ENCODE results near the gene PSMB3. TPM values are rescaled to one million over a fixed set of nuclear protein-coding genes. Genes with fewer than 3 reads are reported as not detected.

The PSMB3 gene
- total RNA-seq, 1 experiment from 2014 or later = 479 TPM

DNA sequence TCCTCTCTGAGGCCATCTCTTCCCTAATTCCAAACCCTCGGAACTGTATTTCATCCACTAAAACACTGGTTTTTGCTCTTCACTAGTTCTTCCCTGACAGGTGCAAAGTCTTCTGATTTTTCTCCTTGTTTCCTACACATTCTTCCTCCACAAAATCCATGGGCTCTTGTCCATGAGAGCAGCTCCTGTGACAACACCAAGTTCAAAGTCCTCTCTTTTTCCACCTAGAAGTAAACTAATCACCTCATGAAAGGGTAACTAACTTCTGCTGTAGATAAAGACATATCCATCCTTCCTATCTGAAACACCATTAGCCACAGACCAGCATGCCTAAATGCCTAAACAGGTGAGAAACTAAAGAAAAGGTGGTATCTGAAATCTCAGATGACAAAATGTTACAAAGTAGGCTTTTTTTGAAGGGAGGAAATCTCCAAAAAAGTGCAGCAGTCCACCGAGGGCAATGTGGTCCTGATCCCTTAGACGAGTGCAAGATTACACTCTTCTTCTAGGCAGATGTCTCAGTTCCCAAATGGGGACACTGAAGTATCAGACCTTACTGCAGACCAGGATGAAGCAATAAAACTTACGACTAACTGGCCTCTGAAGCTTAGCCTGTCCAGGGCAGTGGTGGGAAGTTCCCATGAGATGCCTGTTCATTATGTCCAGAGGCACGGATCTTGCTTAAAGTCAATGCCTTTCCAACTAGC, 44.1 kb downstream of the PSMB3 start:
- DNase-seq (ENCODE audit: low read depth) = no peak

DNA sequence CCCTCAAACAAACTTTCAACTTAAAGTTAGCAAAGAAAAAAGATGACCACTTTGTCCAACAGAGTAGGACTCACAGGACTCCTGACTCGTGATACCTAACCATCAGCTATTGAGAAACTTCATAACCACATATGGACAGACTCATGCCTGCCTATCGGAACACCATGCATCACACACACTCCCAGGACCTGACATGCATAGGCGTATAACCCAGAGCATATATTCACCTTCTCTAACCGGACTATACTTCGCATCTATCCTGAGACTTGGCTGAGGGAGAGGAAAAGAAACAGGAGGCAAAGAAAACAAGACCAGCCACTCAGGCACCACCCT, 44.6 kb downstream of the PSMB3 start:
- DNase-seq (ENCODE audit: low read depth) = no peak

DNA sequence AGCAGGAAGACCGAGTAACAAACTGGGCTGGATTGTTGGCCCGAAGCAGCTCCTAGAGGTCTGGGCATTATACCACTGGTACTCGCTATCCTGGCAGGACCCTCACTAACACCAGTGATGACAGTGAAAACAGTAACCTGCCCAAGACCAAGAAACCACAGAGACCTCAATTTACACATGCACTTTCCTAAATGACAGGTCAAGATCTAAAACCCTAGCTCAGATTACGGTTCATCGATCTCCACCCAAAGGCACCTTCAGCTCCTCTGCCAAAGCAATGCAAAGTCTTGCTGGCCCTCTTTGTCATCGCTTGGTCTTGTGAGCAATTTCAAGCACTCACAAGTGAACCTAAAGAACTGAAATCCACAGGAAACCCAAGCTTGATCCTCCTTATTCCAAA, 45.3 kb downstream of the PSMB3 start:
- DNase-seq (ENCODE audit: low read depth) = no peak

DNA sequence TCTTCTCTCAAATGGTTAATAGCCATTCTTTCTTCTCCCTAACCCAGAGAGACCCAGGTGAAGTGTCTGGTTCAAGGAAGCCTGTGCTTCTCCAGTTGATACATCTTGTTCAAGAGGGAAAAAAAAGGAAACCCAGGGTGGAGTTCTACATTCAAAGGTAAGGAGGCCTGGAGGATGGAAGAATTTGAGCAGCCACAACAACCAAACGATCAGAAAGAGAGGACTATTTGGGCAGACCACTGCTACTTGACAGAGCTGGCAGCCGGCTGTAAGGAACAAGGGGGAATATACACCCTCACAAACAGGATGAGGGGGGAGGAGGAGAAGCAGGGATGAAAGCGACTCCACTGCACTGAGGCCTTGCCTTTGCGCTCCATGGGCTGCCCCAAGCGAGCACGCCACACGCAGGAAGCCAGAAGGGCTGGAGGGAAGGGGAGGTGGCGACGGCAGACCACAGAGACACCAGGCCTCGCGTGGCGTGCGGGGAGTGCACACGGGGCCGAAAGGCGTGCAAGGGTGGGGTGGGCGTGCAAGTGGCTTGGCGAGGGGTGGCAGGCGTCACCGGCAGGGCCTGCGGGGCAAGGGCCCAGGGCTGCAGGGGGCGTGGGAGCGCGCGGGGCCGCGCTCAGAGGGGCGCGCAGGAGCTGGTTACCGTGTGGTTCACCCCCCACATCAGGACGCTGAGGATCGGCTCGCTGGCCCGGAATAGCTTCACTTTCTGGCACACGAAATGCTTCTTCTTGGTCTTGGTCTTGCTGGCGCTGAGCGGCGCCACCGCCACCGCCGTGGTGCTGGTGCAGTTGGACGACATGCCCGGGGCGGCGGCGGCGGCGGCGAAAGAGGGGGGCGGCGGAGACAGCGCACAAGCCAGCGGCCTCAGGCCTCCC, 46.3 kb downstream of the PSMB3 start:
- DNase-seq (ENCODE audit: low read depth) = peak; percentile 62

DNA sequence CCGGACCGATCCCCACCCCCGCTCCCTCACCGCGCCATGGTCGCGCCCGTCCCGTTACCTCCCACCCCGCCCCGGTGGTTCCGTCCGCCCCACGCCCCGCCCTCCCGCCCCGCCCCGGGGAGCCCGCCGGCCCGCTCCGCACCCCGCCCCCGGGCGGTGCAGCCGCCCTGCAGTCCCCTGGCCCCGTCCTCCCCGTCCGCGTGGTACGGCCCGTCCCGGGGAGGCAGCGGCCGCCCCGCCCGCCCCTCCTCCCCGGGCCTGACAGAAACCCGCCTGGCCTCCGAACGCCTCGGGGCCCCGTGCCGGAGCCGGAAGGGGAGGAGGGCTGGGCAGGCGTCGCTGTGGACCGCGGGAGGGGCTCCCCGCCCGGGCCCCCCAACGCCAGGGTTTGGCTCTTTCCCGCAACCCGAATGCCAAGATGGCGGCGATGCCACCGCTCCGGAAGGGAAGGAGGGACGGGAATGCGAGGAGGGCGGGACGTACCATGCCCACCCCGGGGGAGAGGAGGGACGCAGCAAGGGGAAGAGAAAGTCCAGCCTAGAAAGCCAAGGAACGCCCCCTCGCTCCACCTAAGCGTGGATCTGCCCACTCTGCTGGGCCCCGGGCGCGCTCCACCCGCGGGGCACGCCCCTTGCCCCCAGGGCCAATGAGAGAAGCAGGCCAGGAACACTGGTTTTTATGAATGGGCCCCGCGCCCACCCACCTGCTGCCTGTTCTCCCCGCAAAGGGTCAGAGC, 47.1 kb downstream of the PSMB3 start, which contains the start of gene PIP4K2B:
TSS of gene PIP4K2B (minus strand) at position 56 of the 736 bp plus-strand sequence. CDS start 132 bp downstream, outside the sequence.
- DNase-seq (ENCODE audit: low read depth) = peak; percentile 97

DNA sequence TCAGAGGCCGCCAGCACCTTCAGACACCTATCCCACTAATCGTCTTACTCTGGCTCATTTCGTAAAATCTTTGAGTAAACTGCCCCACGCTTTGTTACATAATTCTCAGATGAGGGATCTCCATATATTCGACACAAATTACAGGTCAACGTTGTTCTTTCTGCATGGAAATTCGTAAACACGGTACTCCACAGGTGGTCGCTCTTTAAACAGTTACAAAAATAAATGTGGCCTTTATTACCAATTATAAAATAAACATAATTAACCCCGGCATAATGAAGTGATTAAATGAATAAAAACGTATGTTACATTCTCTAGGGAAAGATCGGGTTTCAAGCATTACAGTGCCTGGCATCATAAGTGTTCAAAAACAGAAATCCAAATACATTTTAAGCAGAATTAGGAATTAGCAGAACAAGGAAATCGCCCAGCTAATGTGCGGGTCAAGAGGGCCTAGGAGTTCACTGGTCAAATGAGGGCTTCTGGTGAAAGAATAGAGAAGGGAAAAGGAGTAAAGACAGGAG, 47.8 kb downstream of the PSMB3 start:
- DNase-seq (ENCODE audit: low read depth) = no peak

DNA sequence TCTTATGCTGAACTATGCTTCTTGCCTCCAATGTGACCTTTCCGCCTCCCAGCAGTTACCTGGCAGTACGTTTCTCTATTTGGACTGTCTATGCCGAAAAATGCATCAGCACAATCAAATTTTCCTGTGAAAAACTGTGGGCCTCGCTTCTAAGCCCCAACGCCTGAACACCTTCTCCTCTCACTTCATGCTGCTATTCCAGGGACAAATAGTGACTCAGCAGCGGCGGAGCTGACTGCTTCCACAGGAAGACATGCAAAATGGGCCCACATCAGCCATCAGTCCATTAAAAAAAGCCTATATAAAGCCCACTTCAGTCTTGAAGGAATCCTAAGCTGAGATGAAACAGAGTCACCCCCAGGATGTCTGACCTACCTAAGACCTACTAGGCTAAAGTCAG, 57.3 kb downstream of the PSMB3 start:
- DNase-seq (ENCODE audit: low read depth) = no peak

Other genes starting within 250 kb of the PSMB3 start
- gene SRCIN1, start 146.8 kb upstream of the PSMB3 start, total RNA-seq (2014; rRNA removed; shearing (Covaris generic)) = not detected in 2 replicates
- 1.7 and 1.8 TPM in 2 replicates for gene EPOP, start 77.8 kb upstream of the PSMB3 start, total RNA-seq (2014; rRNA removed; shearing (Covaris generic))
- gene MLLT6, start 47.5 kb upstream of the PSMB3 start, total RNA-seq (2014; rRNA removed; shearing (Covaris generic)) = 9.3 and 13.9 TPM in 2 replicates
- 6.0 and 6.9 TPM in 2 replicates for gene CISD3, start 22.4 kb upstream of the PSMB3 start, total RNA-seq (2014; rRNA removed; shearing (Covaris generic))
- 3.8 and 7.6 TPM in 2 replicates for gene PCGF2, start 4.4 kb upstream of the PSMB3 start, total RNA-seq (2014; rRNA removed; shearing (Covaris generic))
- gene PIP4K2B, start 46.8 kb downstream of the PSMB3 start, total RNA-seq (2014; rRNA removed; shearing (Covaris generic)) = 28.8 and 29.6 TPM in 2 replicates
- gene CWC25, start 72.6 kb downstream of the PSMB3 start, total RNA-seq (2014; rRNA removed; shearing (Covaris generic)) = 7.2 and 7.6 TPM in 2 replicates
- gene RPL23, start 101.0 kb downstream of the PSMB3 start, total RNA-seq (2014; rRNA removed; shearing (Covaris generic)) = 1,124 and 1,333 TPM in 2 replicates
- 120 and 135 TPM in 2 replicates for gene LASP1, start 117.3 kb downstream of the PSMB3 start, total RNA-seq (2014; rRNA removed; shearing (Covaris generic))
- gene FBXO47, start 214.7 kb downstream of the PSMB3 start, total RNA-seq (2014; rRNA removed; shearing (Covaris generic)) = not detected in 2 replicates

All from RPMI7951 (cell line).